Transverse colon (tissue), 4 donors: ENCODE results near the gene CMTM2.

Source experiments
- CTCF ChIP-seq, 5 experiments: fragments of 200-600 bp in 3 of 5; fragments of 450-650 bp in 2 of 5; sonication (generic) in 3 of 5; IDR thresholded peaks; 1 replicate in 2 of 5; 2 replicates in 3 of 5; pipeline ENCODE4 v1.5.1; 2016 to 2017; ENCODE audit warnings: antibody characterized with exemption in 5 of 5, inconsistent platforms in 3 of 5, mild to moderate bottlenecking in 2 of 5, moderate library complexity in 1 of 5
- EP300 ChIP-seq: sonication (generic); formaldehyde crosslinking; IDR thresholded peaks from one replicate; pipeline ENCODE4 v1.6.1; 2017; ENCODE audit warnings: antibody characterized with exemption, low read depth
- POLR2A ChIP-seq: fragments of 450-650 bp; IDR thresholded peaks from one replicate; pipeline ENCODE4 v1.6.1; 2016; ENCODE audit warnings: antibody characterized with exemption, mild to moderate bottlenecking, moderate library complexity
- POLR2AphosphoS5 ChIP-seq, 3 donors: sonication (generic); formaldehyde crosslinking; IDR thresholded peaks; one replicate each; pipeline ENCODE4 v1.6.1; 2016; ENCODE audit warnings: antibody characterized with exemption in 3 of 3

GRCh38 chr16:66576296-66576695 lies 3.0 kb upstream of the CMTM2 start:
- TF ChIP-seq POLR2A = no peak
- TF ChIP-seq CTCF (IDR thresholded peaks at IDR 0.05) = no peak
- TF ChIP-seq EP300 = no peak
- TF ChIP-seq POLR2AphosphoS5 (IDR thresholded peaks at IDR 0.05) = no peak
